ENCODE results near the gene LTC4S.
"Not testable (repeated sequence)": the region's sequence is repeated elsewhere in the genome, so short reads cannot be mapped to it uniquely, and the experiment has no call there.

LTC4S gene

GRCh38 chr5:179833709-179834070 lies 39.9 kb downstream of the LTC4S start:
- H3K4me1 ChIP-seq (ENCODE audit: control insufficient read depth, insufficient read depth, low read length) = no peaks in the 10 kb centered on the region
- H3K36me3 ChIP-seq (ENCODE audit: insufficient read depth, low read length) = peaks cover 84% of the 10 kb centered on the region
- no peaks in the 10 kb centered on the region for H3K9me3 ChIP-seq (replicated peaks; ENCODE audit: low read length)
- no peak overlapping the region for H3K4me2 ChIP-seq (ENCODE audit: low read length)
- H3K27me3 ChIP-seq (ENCODE audit: control insufficient read depth, insufficient read depth, low read length) = no peaks in the 10 kb centered on the region
- no peak overlapping the region for H3K4me3 ChIP-seq (ENCODE audit: low read length)
- no peak overlapping the region for H3K9ac ChIP-seq (ENCODE audit: low read depth, low read length)

- H3K4me3 ChIP-seq (ENCODE audit: low read length) = no peak overlapping the region
- no peak overlapping the region for H3K9ac ChIP-seq (ENCODE audit: low read depth, low read length)
- peaks cover 80% of the 10 kb centered on the region for H3K36me3 ChIP-seq (ENCODE audit: insufficient read depth, low read length)
- H3K27me3 ChIP-seq (ENCODE audit: control insufficient read depth, insufficient read depth, low read length) = no peaks in the 10 kb centered on the region
- no peaks in the 10 kb centered on the region for H3K9me3 ChIP-seq (replicated peaks; ENCODE audit: low read length)
- no peaks in the 10 kb centered on the region for H3K4me1 ChIP-seq (ENCODE audit: control insufficient read depth, insufficient read depth, low read length)
- H3K4me2 ChIP-seq (ENCODE audit: low read length) = no peak overlapping the region
Observed at GRCh38 chr5:179834120-179834519, 40.3 kb downstream of the LTC4S start.

- H3K9ac ChIP-seq (ENCODE audit: low read depth, low read length); H3K4me1 ChIP-seq (ENCODE audit: control insufficient read depth, insufficient read depth, low read length); H3K4me3 ChIP-seq (ENCODE audit: low read length); H3K9me3 ChIP-seq (replicated peaks; ENCODE audit: low read length); H3K4me2 ChIP-seq (ENCODE audit: low read length); H3K27me3 ChIP-seq (ENCODE audit: control insufficient read depth, insufficient read depth, low read length): not testable (repeated sequence)
- peaks cover 73% of the 10 kb centered on the region for H3K36me3 ChIP-seq (ENCODE audit: insufficient read depth, low read length)
Observed at GRCh38 chr5:179834871-179835270, 41.1 kb downstream of the LTC4S start.

- no peak overlapping the region for H3K4me2 ChIP-seq (ENCODE audit: low read length)
- peaks cover 65% of the 10 kb centered on the region for H3K36me3 ChIP-seq (ENCODE audit: insufficient read depth, low read length)
- H3K27me3 ChIP-seq (ENCODE audit: control insufficient read depth, insufficient read depth, low read length) = no peaks in the 10 kb centered on the region
- H3K4me3 ChIP-seq (ENCODE audit: low read length) = no peak overlapping the region
- no peaks in the 10 kb centered on the region for H3K9me3 ChIP-seq (replicated peaks; ENCODE audit: low read length)
- H3K4me1 ChIP-seq (ENCODE audit: control insufficient read depth, insufficient read depth, low read length) = no peaks in the 10 kb centered on the region
- H3K9ac ChIP-seq (ENCODE audit: low read depth, low read length) = no peak overlapping the region
Observed at GRCh38 chr5:179836225-179837019, 42.6 kb downstream of the LTC4S start.

GRCh38 chr5:179837076-179838011 lies 43.6 kb downstream of the LTC4S start:
- no peak overlapping the region for H3K4me2 ChIP-seq (ENCODE audit: low read length)
- no peak overlapping the region for H3K9ac ChIP-seq (ENCODE audit: low read depth, low read length)
- H3K36me3 ChIP-seq (ENCODE audit: insufficient read depth, low read length) = peaks cover 56% of the 10 kb centered on the region

GRCh38 chr5:179839328-179840256 lies 45.8 kb downstream of the LTC4S start:
- H3K36me3 ChIP-seq (ENCODE audit: insufficient read depth, low read length) = peaks cover 42% of the 10 kb centered on the region
- no peaks in the 10 kb centered on the region for H3K4me1 ChIP-seq (ENCODE audit: control insufficient read depth, insufficient read depth, low read length)
- H3K9ac ChIP-seq (ENCODE audit: low read depth, low read length) = no peak overlapping the region
- no peak overlapping the region for H3K4me3 ChIP-seq (ENCODE audit: low read length)
- no peak overlapping the region for H3K4me2 ChIP-seq (ENCODE audit: low read length)
- H3K9me3 ChIP-seq (replicated peaks; ENCODE audit: low read length) = peaks cover 4% of the 10 kb centered on the region
- H3K27me3 ChIP-seq (ENCODE audit: control insufficient read depth, insufficient read depth, low read length) = no peaks in the 10 kb centered on the region

More at GRCh38 chr5:179837076-179838011, 43.6 kb downstream of the LTC4S start:
- H3K27me3 ChIP-seq (ENCODE audit: control insufficient read depth, insufficient read depth, low read length) = no peaks in the 10 kb centered on the region
- H3K4me3 ChIP-seq (ENCODE audit: low read length) = no peak overlapping the region
- no peaks in the 10 kb centered on the region for H3K9me3 ChIP-seq (replicated peaks; ENCODE audit: low read length)
- H3K4me1 ChIP-seq (ENCODE audit: control insufficient read depth, insufficient read depth, low read length) = no peaks in the 10 kb centered on the region

GRCh38 chr5:179840321-179840720 lies 46.5 kb downstream of the LTC4S start:
- Histone ChIP-seq H3K4me1 (ENCODE audit: control insufficient read depth, insufficient read depth, low read length) (no peaks in the 10 kb centered on the region), H3K9ac (ENCODE audit: low read depth, low read length) (no peak overlapping the region), H3K4me2 (ENCODE audit: low read length) (no peak overlapping the region), H3K27me3 (ENCODE audit: control insufficient read depth, insufficient read depth, low read length) (no peaks in the 10 kb centered on the region), H3K36me3 (ENCODE audit: insufficient read depth, low read length) (peaks cover 42% of the 10 kb centered on the region), H3K9me3 (replicated peaks; ENCODE audit: low read length) (peaks cover 4% of the 10 kb centered on the region), H3K4me3 (ENCODE audit: low read length) (no peak overlapping the region)

- Histone ChIP-seq H3K4me3 (ENCODE audit: low read length) (no peak overlapping the region), H3K9ac (ENCODE audit: low read depth, low read length) (no peak overlapping the region), H3K9me3 (replicated peaks; ENCODE audit: low read length) (peaks cover 4% of the 10 kb centered on the region), H3K36me3 (ENCODE audit: insufficient read depth, low read length) (peaks cover 40% of the 10 kb centered on the region), H3K27me3 (ENCODE audit: control insufficient read depth, insufficient read depth, low read length) (no peaks in the 10 kb centered on the region), H3K4me1 (ENCODE audit: control insufficient read depth, insufficient read depth, low read length) (no peaks in the 10 kb centered on the region), H3K4me2 (ENCODE audit: low read length) (no peak overlapping the region)
Observed at GRCh38 chr5:179840766-179841165, 47.0 kb downstream of the LTC4S start.

DNA sequence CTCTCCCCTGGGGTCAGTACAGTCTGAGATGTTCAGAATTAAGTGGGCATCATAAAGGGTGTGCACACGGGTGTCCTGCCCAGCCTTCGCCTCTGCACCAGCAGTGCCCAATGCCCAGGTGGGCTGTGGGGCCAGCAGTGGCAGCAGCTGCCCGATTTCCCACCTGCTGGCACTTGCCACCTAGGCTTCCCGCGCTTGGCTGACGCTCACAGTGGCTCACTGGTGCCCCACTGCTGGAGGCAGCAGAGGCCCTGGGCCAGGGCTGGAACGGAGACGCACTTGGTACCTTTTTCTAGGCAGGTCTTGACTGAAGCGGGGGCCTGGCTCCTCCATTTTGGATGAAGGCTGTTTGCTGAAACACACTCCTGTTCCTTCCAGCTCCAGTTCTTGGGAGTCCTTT lies 47.8 kb downstream of the LTC4S start:
- Histone ChIP-seq H3K9me3 (replicated peaks; ENCODE audit: low read length) (peaks cover 4% of the 10 kb centered on the region), H3K9ac (ENCODE audit: low read depth, low read length) (no peak overlapping the region), H3K36me3 (ENCODE audit: insufficient read depth, low read length) (peaks cover 35% of the 10 kb centered on the region), H3K27me3 (ENCODE audit: control insufficient read depth, insufficient read depth, low read length) (no peaks in the 10 kb centered on the region), H3K4me1 (ENCODE audit: control insufficient read depth, insufficient read depth, low read length) (no peaks in the 10 kb centered on the region), H3K4me3 (ENCODE audit: low read length) (no peak overlapping the region), H3K4me2 (ENCODE audit: low read length) (no peak overlapping the region)
